GM19023 (cell line): ENCODE data around the gene CT55.
"Not testable (repeated sequence)": the region's sequence is repeated elsewhere in the genome, so short reads cannot be mapped to it uniquely, and the experiment has no call there.

ENCODE experiments used
- ATAC-seq: cut with Tn5 transposase; IDR thresholded peaks from one replicate; pipeline ENCODE4 v1.9.1; 2021; ENCODE audit warnings: mild to moderate bottlenecking, moderate library complexity; ENCODE audit not compliant: unreplicated experiment

CT55 gene, protein sequence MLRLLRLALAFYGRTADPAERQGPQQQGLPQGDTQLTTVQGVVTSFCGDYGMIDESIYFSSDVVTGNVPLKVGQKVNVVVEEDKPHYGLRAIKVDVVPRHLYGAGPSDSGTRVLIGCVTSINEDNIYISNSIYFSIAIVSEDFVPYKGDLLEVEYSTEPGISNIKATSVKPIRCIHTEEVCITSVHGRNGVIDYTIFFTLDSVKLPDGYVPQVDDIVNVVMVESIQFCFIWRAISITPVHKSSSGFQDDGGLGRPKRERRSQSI

GRCh38 chrX:135170877-135171519 is at the start of gene CT55:
Gene CT55 (minus strand): TSS chrX:135171398. CDS start chrX:135171171, 227 bp downstream.
- no peak for ATAC-seq

DNA sequence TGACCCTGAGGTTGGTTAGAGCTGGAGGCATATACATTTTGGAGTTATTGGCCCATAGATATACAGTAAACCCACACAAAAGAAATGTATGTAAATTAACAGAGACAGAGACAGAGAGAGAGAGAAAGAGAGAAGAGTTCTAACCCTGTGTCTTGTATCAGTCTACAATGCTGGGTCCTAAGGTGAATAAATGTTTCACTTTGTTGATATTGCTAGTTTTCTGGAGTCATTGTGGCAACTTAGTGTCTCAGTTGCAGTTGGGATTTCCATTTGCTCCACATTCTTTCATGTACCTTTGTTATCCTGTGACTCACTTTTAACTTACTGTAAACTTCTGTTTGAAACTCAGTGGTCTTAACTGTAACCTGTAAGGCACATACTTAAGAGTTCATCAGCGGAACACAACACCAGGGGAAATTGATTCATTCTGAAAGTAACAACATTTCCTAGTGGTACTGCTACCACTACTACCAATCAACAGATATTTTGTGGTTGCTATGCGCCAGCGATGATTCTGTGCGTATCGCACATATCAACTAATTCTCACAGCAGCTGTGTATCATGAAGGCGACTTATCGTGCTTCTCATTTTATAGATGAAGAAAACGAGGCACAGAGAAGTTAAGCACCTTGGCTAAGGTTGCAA is 42.1 kb upstream of the CT55 start:
- no peak for ATAC-seq

GRCh38 chrX:135206427-135206826 is 35.2 kb upstream of the CT55 start:
- ATAC-seq, result not testable (repeated sequence)

DNA sequence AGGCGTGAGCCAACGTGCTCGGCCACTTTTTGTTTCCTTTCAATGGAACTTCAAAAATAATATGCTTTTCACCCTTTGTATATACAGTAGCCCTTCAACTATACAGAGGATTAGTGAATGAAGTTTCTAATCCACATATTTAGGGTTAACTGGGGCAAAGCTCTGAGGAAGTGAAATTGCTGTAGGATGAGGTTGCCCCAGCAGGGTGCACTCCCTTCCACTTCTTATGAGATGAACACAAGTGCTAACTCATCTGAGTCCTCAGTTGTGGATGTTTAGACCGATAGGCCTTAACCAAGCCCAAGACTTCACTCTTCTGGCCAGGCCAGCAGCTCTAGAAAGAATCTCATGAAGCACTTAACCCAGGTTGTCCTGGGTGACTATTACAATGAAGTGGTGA is 29.1 kb upstream of the CT55 start:
- no peak for ATAC-seq

GRCh38 chrX:135194684-135195083 is 23.5 kb upstream of the CT55 start:
- no peak for ATAC-seq

- ATAC-seq, result no peak
Observed at GRCh38 chrX:135193740-135194139, 22.5 kb upstream of the CT55 start.

DNA sequence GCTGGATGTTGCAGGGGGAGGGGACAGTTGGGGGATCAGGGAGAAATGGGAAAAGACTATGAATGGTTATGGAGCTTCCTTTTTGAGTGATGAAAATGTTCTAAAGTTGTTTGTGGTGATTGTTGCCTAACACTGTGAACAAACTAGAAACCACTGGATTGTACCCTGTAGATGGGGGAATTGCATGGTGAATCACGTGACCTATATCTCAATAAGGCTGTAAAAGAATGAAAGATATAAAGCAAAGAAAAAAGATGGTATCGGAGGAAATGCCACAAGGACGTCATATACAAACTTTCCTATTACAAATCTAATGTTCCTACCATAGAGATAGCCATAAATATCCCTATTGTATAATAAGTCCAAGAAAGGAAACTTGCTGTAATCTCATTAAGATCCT is 20.6 kb upstream of the CT55 start:
- ATAC-seq, result no peak

DNA sequence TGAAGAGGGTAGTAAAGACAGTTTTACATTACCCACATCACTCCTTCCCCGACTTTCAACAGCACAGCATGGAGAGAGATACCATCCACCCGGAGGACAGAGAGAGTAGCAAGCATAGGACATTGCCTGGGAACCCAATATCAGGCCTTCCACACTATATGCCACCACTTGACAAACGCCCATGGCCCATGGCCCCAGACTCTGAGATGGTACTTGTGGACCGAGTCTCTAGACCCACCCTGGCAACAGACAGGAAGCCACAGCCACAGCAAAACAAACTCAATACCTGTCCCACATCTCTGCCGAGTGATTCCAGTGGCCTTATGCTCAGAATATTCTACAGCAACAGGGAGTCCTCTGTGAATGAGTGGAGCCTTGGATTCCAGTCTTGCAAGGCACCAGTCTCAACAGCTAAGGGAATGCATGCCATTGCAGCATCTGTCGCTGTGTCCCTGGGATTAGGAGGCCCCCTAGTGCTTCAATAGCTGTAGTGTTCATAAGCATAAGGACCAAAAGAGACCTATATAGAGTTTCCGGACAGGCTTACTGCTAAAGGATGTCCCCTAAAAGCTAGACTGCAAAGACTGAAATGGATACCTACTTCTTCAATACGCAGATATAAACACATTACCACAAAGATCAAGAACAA is 14.7 kb upstream of the CT55 start:
- peak; percentile 93 for ATAC-seq

GRCh38 chrX:135178636-135179035 is 7.4 kb upstream of the CT55 start:
- ATAC-seq, result no peak

GRCh38 chrX:135170468-135170867 is 730 bp downstream of the CT55 start:
- no peak for ATAC-seq

GRCh38 chrX:135169534-135169933 is 1.7 kb downstream of the CT55 start:
- ATAC-seq, result not testable (repeated sequence)

DNA sequence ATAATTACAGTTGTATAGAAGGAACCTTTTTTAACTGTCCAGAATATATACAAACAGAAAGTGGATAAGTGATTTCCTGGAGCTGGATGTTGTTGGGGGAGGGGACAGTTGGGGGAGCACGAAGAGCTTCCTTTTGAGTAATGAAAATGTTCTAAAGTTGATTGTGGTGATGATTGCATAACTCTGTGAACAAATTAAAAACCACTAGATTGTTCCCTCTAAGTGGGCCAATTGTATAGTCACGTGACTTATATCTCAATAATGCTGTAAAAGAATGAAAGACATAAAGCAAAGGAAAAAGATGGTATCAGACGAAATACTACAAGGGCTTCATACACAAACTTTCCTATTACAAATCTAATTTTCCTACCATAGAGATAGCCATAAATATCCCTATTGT is 2.7 kb downstream of the CT55 start:
- no peak for ATAC-seq

DNA sequence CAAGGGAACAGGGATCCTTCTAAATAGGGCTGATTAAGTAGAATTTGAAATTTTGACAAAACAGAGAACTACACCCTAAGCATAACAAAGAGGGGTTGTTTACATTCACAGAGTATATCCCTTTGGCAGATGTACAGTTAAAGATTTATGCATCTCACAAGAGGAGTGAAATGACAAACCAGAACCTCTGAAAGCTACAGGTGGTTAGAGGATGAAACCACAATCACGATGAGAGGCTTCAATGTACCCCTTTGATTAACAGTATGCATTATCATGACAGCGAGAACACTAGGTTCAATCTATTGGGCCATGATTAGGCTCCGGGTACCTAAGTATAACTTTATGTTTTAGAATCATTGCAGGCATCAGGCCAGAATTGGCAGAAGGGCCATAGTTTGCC is 16.5 kb downstream of the CT55 start:
- ATAC-seq, result not testable (repeated sequence)

DNA sequence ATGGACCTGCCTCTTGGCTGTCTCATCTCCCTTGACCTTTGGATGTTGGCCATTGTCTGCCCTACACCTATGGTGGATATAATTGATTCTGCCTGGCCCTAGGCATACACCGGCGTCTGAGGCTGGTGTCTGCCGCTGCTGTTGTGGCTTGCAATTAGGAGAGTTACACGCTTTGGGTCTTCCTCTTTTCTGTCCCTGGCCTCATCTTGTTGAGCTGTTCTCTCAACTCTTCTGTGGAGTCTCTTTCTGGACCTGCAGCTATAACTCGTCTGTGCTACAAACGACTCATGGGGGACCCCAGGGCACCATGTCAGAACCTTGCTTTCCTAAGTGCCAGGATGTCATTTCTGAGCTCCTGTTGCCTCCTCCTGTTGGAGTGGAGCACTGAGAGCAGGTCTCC is 45.1 kb downstream of the CT55 start:
- not testable (repeated sequence) for ATAC-seq

- ATAC-seq, result not testable (repeated sequence)
Observed at GRCh38 chrX:135120056-135120576, 51.1 kb downstream of the CT55 start, which contains the start of gene ETDB. Gene ETDB (minus strand): TSS chrX:135120526. CDS start chrX:135119261, 1,265 bp downstream.

GRCh38 chrX:135116064-135116463 is 55.1 kb downstream of the CT55 start:
- ATAC-seq, result not testable (repeated sequence)

DNA sequence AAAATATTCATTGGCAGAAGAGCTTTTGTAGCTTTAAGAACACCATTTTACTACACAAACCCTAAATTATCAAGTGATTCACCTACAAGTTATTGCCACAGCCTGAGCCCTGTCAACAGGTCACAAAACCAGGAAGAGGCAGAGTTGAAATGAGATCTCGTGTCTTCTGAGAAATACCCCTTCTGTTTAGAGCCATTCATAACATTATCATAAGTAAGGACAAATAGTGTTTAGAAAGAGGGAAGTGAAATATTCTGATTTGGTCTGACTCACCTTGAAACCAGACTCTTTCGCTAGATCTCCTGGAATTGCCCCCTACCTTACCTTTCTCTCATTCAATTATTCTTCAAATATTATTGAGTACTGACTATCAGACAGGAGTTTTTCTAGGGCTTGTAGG is 56.8 kb downstream of the CT55 start:
- ATAC-seq, result peak; percentile 87

DNA sequence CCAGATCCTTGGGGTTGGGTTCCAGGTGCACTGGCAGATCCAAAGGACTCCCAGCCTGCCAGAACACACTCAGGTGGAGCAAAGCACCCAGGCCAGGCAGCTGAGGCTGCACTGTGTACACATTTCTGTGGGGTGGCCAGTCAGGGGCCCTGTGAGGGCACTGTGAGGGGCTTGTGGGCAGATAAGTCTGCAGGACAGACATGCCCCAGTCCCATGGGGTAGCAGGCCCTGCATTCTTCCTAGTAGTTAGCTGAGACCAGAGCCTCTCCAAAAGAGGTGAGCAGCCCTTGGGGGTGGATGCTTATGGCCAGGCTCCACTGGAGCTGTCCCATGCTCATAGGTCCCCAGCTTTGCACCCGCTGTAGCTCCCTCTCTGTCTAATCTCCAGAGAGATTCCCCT is 58.5 kb downstream of the CT55 start:
- ATAC-seq, result no peak

- no peak for ATAC-seq
Observed at GRCh38 chrX:135112096-135112729, 59.0 kb downstream of the CT55 start.

DNA sequence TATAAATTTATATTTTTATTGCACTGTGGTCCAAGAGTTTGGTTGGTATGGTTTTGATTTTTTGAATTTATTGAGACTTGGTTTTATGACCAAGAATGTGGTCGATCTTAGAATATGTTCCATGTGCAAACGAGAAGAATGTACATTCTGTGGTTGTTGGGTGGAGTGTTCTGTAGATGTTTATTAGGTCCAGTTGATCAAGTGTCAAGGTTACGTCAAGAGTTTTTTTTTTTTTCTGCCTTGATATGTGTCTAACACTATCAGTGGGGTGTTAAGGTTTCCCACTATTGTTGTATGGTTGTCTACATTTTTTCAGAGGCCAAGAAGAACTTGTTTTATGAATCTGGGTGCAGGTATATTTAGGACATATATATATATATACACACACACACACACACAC is 61.6 kb downstream of the CT55 start:
- ATAC-seq, result no peak
